Neutrophil (primary cell): ENCODE measurements around the gene PRIMPOL.

Experiments used
- H3K27ac ChIP-seq: fragments of 200-600 bp; sonication (generic); 2 replicates; pipeline ENCODE4 v1.5.1; 2016; ENCODE audit warnings: mild to moderate bottlenecking, moderate library complexity
- H3K27me3 ChIP-seq: fragments of 200-600 bp; sonication (generic); 2 replicates; pipeline ENCODE4 v1.6.0; 2016; ENCODE audit warnings: mild to moderate bottlenecking
- H3K36me3 ChIP-seq: fragments of 200-600 bp; sonication (generic); 2 replicates; pipeline ENCODE4 v1.5.1; 2017
- H3K4me1 ChIP-seq, 2 experiments: fragments of 200-600 bp in 1 of 2; sonication (generic) in 1 of 2; 1 replicate in 1 of 2; 2 replicates in 1 of 2; pipeline versions ENCODE4 v1.5.1 to v1.6.1; 2013 to 2016; ENCODE audit warnings: low read depth in 1 of 2, low read length in 1 of 2, mild to moderate bottlenecking in 1 of 2, moderate library complexity in 1 of 2; ENCODE audit not compliant: control insufficient read depth in 1 of 2, insufficient read depth in 1 of 2
- H3K4me3 ChIP-seq, 2 experiments: fragments of 200-600 bp in 1 of 2; sonication (generic) in 1 of 2; 1 replicate in 1 of 2; 2 replicates in 1 of 2; pipeline ENCODE4 v1.5.1; 2013 to 2016; ENCODE audit warnings: low read depth in 1 of 2, low read length in 1 of 2, mild to moderate bottlenecking in 1 of 2, moderate library complexity in 1 of 2
- H3K9me3 ChIP-seq: fragments of 200-600 bp; sonication (generic); 2 replicates; pipeline ENCODE4 v1.5.1; 2016
- CTCF ChIP-seq: fragments of 200-600 bp; sonication (generic); IDR thresholded peaks from 2 replicates; pipeline ENCODE4 v1.5.1; 2016; ENCODE audit warnings: antibody characterized with exemption

Gene PRIMPOL

GRCh38 chr4:184688005-184688404, 38.5 kb downstream of the PRIMPOL start:
- Histone ChIP-seq H3K27ac (no peak overlapping the region), H3K36me3 (no peaks in the 10 kb centered on the region), H3K9me3 (no peaks in the 10 kb centered on the region), H3K4me1 (peaks cover 12 to 17% of the 10 kb centered on the region in 2 experiments), H3K27me3 (no peaks in the 10 kb centered on the region), H3K4me3 (no peak overlapping the region)
- no peak for TF ChIP-seq CTCF

GRCh38 chr4:184688447-184688846, 38.9 kb downstream of the PRIMPOL start:
- TF ChIP-seq CTCF = no peak
- no peak overlapping the region for H3K4me3 ChIP-seq
- no peaks in the 10 kb centered on the region for H3K36me3 ChIP-seq
- no peak overlapping the region for H3K27ac ChIP-seq
- no peaks in the 10 kb centered on the region for H3K9me3 ChIP-seq
- H3K4me1 ChIP-seq = peaks cover 12 to 17% of the 10 kb centered on the region in 2 experiments
- H3K27me3 ChIP-seq = no peaks in the 10 kb centered on the region

DNA sequence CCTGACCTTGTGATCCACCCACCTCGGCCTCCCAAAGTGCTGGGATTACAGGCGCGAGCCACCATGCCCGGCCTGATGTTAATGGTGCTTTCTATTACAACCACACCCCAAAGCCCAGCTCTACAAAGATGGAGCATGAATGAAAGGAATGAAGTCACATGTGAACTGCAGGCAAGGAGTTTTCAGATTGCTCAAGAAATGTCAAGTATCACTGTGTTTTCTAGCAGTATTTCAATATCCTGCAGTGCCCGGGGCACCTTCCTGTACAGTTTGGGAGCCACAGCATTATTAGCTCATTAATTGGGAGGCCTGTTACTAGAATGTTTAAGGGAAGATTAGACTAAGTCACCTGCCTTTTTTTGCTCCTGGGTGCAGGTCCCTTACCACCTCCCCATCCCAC, 40.1 kb downstream of the PRIMPOL start:
- Histone ChIP-seq H3K4me3 (no peak overlapping the region), H3K27me3 (no peaks in the 10 kb centered on the region), H3K4me1 (peaks cover 8 to 9% of the 10 kb centered on the region in 2 experiments), H3K36me3 (peaks cover 12% of the 10 kb centered on the region), H3K9me3 (no peaks in the 10 kb centered on the region), H3K27ac (no peak overlapping the region)
- TF ChIP-seq CTCF = no peak

- Histone ChIP-seq H3K36me3 (peaks cover 12% of the 10 kb centered on the region), H3K4me1 (no peaks in the 10 kb centered on the region), H3K27ac (no peak overlapping the region), H3K4me3 (no peak overlapping the region), H3K9me3 (no peaks in the 10 kb centered on the region), H3K27me3 (no peaks in the 10 kb centered on the region)
- TF ChIP-seq CTCF = no peak
These were observed 43.5 kb downstream of the PRIMPOL start for GRCh38 chr4:184693056-184693455.

DNA sequence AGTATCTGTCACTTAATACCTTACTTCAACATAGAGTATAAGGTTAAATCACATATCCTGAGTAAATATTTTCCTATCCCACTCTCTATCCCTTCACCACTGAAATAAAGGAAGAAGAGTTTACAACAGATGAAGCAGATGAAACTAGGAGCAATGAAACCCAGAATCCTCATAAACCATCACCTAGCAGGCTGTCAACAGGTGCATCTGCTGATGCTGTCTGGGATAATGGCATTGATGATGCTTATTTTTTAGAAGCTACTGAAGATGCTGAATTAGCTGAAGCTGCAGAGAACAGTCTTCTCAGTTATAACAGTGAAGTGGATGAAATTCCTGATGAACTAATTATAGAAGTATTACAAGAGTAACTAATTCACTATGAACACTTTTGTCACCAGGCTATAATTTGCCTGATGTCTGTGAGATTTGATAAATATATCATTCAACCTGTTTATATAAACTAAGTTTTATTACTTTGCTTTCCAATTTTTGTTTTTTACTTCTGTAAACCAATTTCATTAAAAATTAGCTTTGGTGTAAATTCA, 44.9 kb downstream of the PRIMPOL start:
- no peak for TF ChIP-seq CTCF
- H3K4me3 ChIP-seq = no peak overlapping the region
- no peaks in the 10 kb centered on the region for H3K4me1 ChIP-seq
- H3K27me3 ChIP-seq = no peaks in the 10 kb centered on the region
- no peak overlapping the region for H3K27ac ChIP-seq
- no peaks in the 10 kb centered on the region for H3K9me3 ChIP-seq
- H3K36me3 ChIP-seq = peaks cover 12% of the 10 kb centered on the region
